Loucy (cell line): ENCODE data around the gene MEMO1.

Source experiments
- H2AFZ ChIP-seq: fragments of 200-600 bp; sonication (generic); 2 replicates; pipeline ENCODE4 v1.6.0; 2016; ENCODE audit warnings: antibody characterized with exemption, mild to moderate bottlenecking, low read length, moderate library complexity
- H3F3A ChIP-seq: fragments of 200-600 bp; 2 replicates; pipeline ENCODE4 v1.6.0; 2016; ENCODE audit warnings: antibody characterized with exemption, low read depth, mild to moderate bottlenecking
- H3K27me3 ChIP-seq: fragments of 200-600 bp; sonication (generic); 2 replicates; pipeline ENCODE4 v1.6.1; 2014; ENCODE audit warnings: low read length, mild to moderate bottlenecking; ENCODE audit not compliant: insufficient read depth, poor library complexity, severe bottlenecking
- H3K36me3 ChIP-seq: fragments of 200-600 bp; sonication (generic); 2 replicates; pipeline ENCODE4 v1.6.1; 2016; ENCODE audit warnings: low read length; ENCODE audit not compliant: insufficient read depth
- H3K4me1 ChIP-seq: fragments of 200-600 bp; sonication (generic); 2 replicates; pipeline ENCODE4 v1.5.1; 2014; ENCODE audit warnings: low read length, mild to moderate bottlenecking; ENCODE audit not compliant: insufficient read depth, poor library complexity, severe bottlenecking
- H3K4me2 ChIP-seq: fragments of 200-600 bp; sonication (generic); 2 replicates; pipeline ENCODE4 v1.6.0; 2014; ENCODE audit warnings: antibody characterized with exemption, low read length, low read depth, mild to moderate bottlenecking; ENCODE audit not compliant: poor library complexity, severe bottlenecking
- H3K4me3 ChIP-seq: fragments of 200-600 bp; sonication (generic); 2 replicates; pipeline ENCODE4 v1.5.1; 2014; ENCODE audit warnings: low read length, mild to moderate bottlenecking, mixed read lengths; ENCODE audit not compliant: poor library complexity, severe bottlenecking
- H3K79me2 ChIP-seq: fragments of 200-600 bp; sonication (generic); 2 replicates; pipeline ENCODE4 v1.6.1; 2014; ENCODE audit warnings: low read length; ENCODE audit not compliant: insufficient read depth
- H3K9ac ChIP-seq: fragments of 200-600 bp; sonication (generic); 2 replicates; pipeline ENCODE4 v1.6.0; 2014; ENCODE audit warnings: mild to moderate bottlenecking, low read depth, low read length, moderate library complexity; ENCODE audit not compliant: poor library complexity, severe bottlenecking
- H3K9me2 ChIP-seq: fragments of 200-600 bp; sonication (generic); replicated peaks from 2 replicates; pipeline ENCODE4 v1.6.1; 2016; ENCODE audit warnings: low read depth, low read length, mixed read lengths
- H3K9me3 ChIP-seq: fragments of 200-600 bp; sonication (generic); 2 replicates; pipeline ENCODE4 v1.6.1; 2014; ENCODE audit warnings: mild to moderate bottlenecking, antibody characterized with exemption, low read length, low read depth; ENCODE audit not compliant: insufficient read depth
- H4K20me1 ChIP-seq: fragments of 200-600 bp; sonication (generic); 2 replicates; pipeline ENCODE4 v1.6.0; 2014; ENCODE audit warnings: antibody characterized with exemption, low read length, mild to moderate bottlenecking; ENCODE audit not compliant: insufficient read depth, poor library complexity, severe bottlenecking
- EZH2phosphoT487 ChIP-seq: fragments of 200-600 bp; IDR thresholded peaks from 2 replicates; pipeline ENCODE4 v1.6.1; 2018; ENCODE audit warnings: antibody characterized with exemption, mild to moderate bottlenecking, moderate library complexity, borderline replicate concordance
- TF ChIP-seq, protein P1 (sequence below): fragments of 200-600 bp; sonication (generic); conservative IDR thresholded peaks from 2 replicates; pipeline ENCODE4 v1.5.1; 2014; ENCODE audit warnings: mild to moderate bottlenecking, antibody characterized with exemption, low read length

MEMO1 gene

DNA sequence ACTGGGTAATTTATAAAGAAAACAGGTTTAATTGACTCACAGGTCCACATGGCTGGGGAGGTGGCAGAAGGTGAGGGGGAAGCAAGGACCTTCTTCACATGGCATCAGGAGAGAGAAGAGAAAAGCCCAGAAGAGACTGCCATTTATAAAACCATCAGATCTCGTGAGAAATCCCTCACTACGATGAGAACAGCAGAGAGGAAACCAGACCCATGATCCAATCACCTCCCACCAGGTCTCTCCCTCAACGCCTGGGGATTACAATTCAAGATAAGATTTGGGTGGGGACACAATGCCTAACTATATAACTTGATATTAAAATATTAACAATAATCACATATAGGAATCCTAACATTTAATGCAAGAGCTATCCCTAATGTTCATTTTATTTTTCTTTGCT is 31.8 kb downstream of the MEMO1 start:
- H4K20me1 ChIP-seq: peaks cover 66% of the 10 kb centered on the region
- H3K36me3 ChIP-seq: no peaks in the 10 kb centered on the region
- no peak overlapping the region for H3K4me2 ChIP-seq
- peaks cover 18% of the 10 kb centered on the region for H3K4me1 ChIP-seq
- no peak overlapping the region for H2AFZ ChIP-seq
- H3K4me3 ChIP-seq: no peak overlapping the region
- H3K79me2 ChIP-seq: peaks cover 96% of the 10 kb centered on the region
- H3K27me3 ChIP-seq: no peaks in the 10 kb centered on the region
- H3K9ac ChIP-seq: no peak overlapping the region
- TF ChIP-seq, protein P1, sequence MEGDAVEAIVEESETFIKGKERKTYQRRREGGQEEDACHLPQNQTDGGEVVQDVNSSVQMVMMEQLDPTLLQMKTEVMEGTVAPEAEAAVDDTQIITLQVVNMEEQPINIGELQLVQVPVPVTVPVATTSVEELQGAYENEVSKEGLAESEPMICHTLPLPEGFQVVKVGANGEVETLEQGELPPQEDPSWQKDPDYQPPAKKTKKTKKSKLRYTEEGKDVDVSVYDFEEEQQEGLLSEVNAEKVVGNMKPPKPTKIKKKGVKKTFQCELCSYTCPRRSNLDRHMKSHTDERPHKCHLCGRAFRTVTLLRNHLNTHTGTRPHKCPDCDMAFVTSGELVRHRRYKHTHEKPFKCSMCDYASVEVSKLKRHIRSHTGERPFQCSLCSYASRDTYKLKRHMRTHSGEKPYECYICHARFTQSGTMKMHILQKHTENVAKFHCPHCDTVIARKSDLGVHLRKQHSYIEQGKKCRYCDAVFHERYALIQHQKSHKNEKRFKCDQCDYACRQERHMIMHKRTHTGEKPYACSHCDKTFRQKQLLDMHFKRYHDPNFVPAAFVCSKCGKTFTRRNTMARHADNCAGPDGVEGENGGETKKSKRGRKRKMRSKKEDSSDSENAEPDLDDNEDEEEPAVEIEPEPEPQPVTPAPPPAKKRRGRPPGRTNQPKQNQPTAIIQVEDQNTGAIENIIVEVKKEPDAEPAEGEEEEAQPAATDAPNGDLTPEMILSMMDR: no peak
- TF ChIP-seq EZH2phosphoT487: no peak
- H3K9me3 ChIP-seq: no peaks in the 10 kb centered on the region; the same call in 1 of the 2 replicates
- no peaks in the 10 kb centered on the region for H3K9me2 ChIP-seq
- no peaks in the 10 kb centered on the region for H3F3A ChIP-seq

DNA sequence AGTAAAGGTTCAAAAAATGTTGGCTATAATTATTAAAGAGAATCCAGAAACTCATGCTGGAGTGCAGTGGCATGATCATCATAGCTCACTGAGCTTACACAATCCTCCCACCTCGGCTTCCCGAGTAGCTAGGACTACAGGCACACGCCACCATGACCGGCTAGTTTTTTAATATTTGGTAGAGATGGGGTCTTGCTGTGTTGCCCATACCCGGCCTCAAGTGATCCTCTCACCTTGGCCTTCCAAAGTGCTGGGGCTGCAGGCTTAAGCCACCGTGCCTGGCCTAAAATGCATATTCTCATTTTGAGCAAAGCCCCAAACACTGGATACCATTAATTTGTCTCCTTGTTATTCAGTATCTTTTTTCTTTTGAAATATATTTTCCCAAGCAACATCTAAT is 32.4 kb downstream of the MEMO1 start:
- Histone ChIP-seq H3F3A (no peaks in the 10 kb centered on the region), H3K4me1 (peaks cover 18% of the 10 kb centered on the region), H3K9ac (no peak overlapping the region), H3K4me2 (no peak overlapping the region), H2AFZ (no peak overlapping the region), H3K9me3 (no peaks in the 10 kb centered on the region; the same call in 1 of the 2 replicates), H3K27me3 (no peaks in the 10 kb centered on the region), H3K9me2 (no peaks in the 10 kb centered on the region), H3K79me2 (peaks cover 96% of the 10 kb centered on the region), H4K20me1 (peaks cover 65% of the 10 kb centered on the region), H3K4me3 (no peak overlapping the region), H3K36me3 (no peaks in the 10 kb centered on the region)
- TF ChIP-seq, protein P1: no peak
- no peak for TF ChIP-seq EZH2phosphoT487

- TF ChIP-seq, protein P1: no peak
- no peak for TF ChIP-seq EZH2phosphoT487
- H3K9me3 ChIP-seq: no peaks in the 10 kb centered on the region
- H3F3A ChIP-seq: no peaks in the 10 kb centered on the region
- H3K27me3 ChIP-seq: no peaks in the 10 kb centered on the region
- H2AFZ ChIP-seq: no peak overlapping the region
- H3K4me1 ChIP-seq: peaks cover 3% of the 10 kb centered on the region
- no peak overlapping the region for H3K9ac ChIP-seq
- no peak overlapping the region for H3K4me3 ChIP-seq
- peaks cover 45% of the 10 kb centered on the region for H4K20me1 ChIP-seq
- H3K4me2 ChIP-seq: no peak overlapping the region
- peaks cover 93% of the 10 kb centered on the region for H3K79me2 ChIP-seq
- no peaks in the 10 kb centered on the region for H3K9me2 ChIP-seq
- H3K36me3 ChIP-seq: no peaks in the 10 kb centered on the region
Measured at GRCh38 chr2:31973665-31974064, 37.1 kb downstream of the MEMO1 start.
